Immature natural killer cell (primary cell): ENCODE results near the gene COBL. TPM values are rescaled to one million over a fixed set of nuclear protein-coding genes. Genes with fewer than 3 reads are reported as not detected.
"Not testable (repeated sequence)": the region's sequence is repeated elsewhere in the genome, so short reads cannot be mapped to it uniquely, and the experiment has no call there.

Source experiments
- DNase-seq, 3 donors: peaks; one replicate each; pipeline ENCODE4 v3.0.0; 2022; ENCODE audit warnings: mixed read lengths in 1 of 3
- H3K27ac Mint-ChIP-seq, 6 donors: one replicate each; pipeline ENCODE4 v1.8.0; 2020; ENCODE audit warnings: mixed read lengths in 6 of 6, mild to moderate bottlenecking in 5 of 6, inconsistent platforms in 4 of 6, moderate library complexity in 3 of 6
- H3K27me3 Mint-ChIP-seq, 3 donors: one replicate each; pipeline ENCODE4 v1.8.0; 2020 to 2021; ENCODE audit warnings: low read depth in 3 of 3, mild to moderate bottlenecking in 3 of 3, mixed read lengths in 3 of 3, moderate library complexity in 3 of 3, inconsistent platforms in 1 of 3
- H3K36me3 Mint-ChIP-seq, 3 donors: one replicate each; pipeline ENCODE4 v1.8.0; 2020; ENCODE audit warnings: mixed read lengths in 3 of 3, inconsistent platforms in 2 of 3, mild to moderate bottlenecking in 2 of 3
- H3K4me1 Mint-ChIP-seq, 2 donors: one replicate each; pipeline ENCODE4 v1.8.0; 2020; ENCODE audit warnings: inconsistent platforms in 2 of 2, mild to moderate bottlenecking in 2 of 2, mixed read lengths in 2 of 2, moderate library complexity in 1 of 2
- H3K4me3 Mint-ChIP-seq, 5 donors: one replicate each; pipeline ENCODE4 v1.8.0; 2020; ENCODE audit warnings: mild to moderate bottlenecking in 5 of 5, mixed read lengths in 5 of 5, inconsistent platforms in 3 of 5, moderate library complexity in 3 of 5
- H3K9me3 Mint-ChIP-seq, 6 donors: one replicate each; pipeline ENCODE4 v1.8.0; 2020; ENCODE audit warnings: mild to moderate bottlenecking in 6 of 6, mixed read lengths in 6 of 6, inconsistent platforms in 4 of 6, moderate library complexity in 3 of 6
- polyA plus RNA-seq, 3 donors: library from polyadenylated mRNA; unstranded; fragments of 300-500 nt; fragmentation: Illumina TruSeq; gene quantifications; one replicate each; pipeline ENCODE4 v1.2.3, GENCODE V29; 2021

COBL gene
- polyA plus RNA-seq, 3 donors from 2014 or later, result not detected

GRCh38 chr7:51210766-51211165 lies 105.8 kb downstream of the COBL start:
- no peak overlapping the region for H3K27ac Mint-ChIP-seq
- H3K9me3 Mint-ChIP-seq, result no peaks in the 10 kb centered on the region
- no peaks in the 10 kb centered on the region for H3K36me3 Mint-ChIP-seq
- DNase-seq, result no peak
- peaks cover 0 to 2% (median 1%) of the 10 kb centered on the region in 3 donors for H3K27me3 Mint-ChIP-seq
- no peak overlapping the region for H3K4me3 Mint-ChIP-seq
- peaks cover 22 to 24% of the 10 kb centered on the region in 2 donors for H3K4me1 Mint-ChIP-seq

DNA sequence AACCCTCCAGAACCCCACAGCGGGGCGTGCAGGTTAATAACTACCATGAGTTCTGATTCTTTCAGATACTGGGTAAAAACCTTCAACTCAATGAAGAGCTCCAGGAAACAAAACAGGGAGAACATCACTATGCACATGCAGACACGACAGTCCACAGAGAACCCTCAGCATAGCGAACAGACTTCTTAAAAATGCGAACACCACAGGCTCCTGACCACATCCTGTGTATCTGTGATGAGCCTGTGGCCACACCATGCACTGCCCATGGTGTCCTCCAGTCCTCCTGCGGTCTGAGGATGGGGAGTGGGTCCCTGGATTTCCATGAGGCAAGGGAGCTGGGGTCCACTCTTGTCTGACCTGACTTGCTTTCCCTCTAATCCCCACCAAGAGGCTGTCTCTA lies 107.2 kb downstream of the COBL start:
- peaks cover 0 to 3% (median 2%) of the 10 kb centered on the region in 3 donors for H3K27me3 Mint-ChIP-seq
- no peaks in the 10 kb centered on the region for H3K9me3 Mint-ChIP-seq
- peak; percentile 21 to 36 (median 26) for DNase-seq
- H3K27ac Mint-ChIP-seq, result peak overlapping the region in 3 of 6 donors; percentile 11 to 65 (median 27)
- H3K4me1 Mint-ChIP-seq, result peaks cover 22 to 24% of the 10 kb centered on the region in 2 donors
- no peaks in the 10 kb centered on the region for H3K36me3 Mint-ChIP-seq
- peak overlapping the region in 4 of 5 donors; percentile 0 to 55 (median 50) for H3K4me3 Mint-ChIP-seq

GRCh38 chr7:51208125-51208524 lies 108.5 kb downstream of the COBL start:
- DNase-seq, H3K36me3 Mint-ChIP-seq, H3K27ac Mint-ChIP-seq, H3K27me3 Mint-ChIP-seq, H3K4me3 Mint-ChIP-seq, H3K9me3 Mint-ChIP-seq: not testable (repeated sequence)
- peaks cover 13 to 17% of the 10 kb centered on the region in 2 donors for H3K4me1 Mint-ChIP-seq

- Mint-ChIP-seq H3K4me1 (no peaks in the 10 kb centered on the region), H3K27me3 (peaks cover 3 to 19% (median 8%) of the 10 kb centered on the region in 3 donors), H3K36me3 (no peaks in the 10 kb centered on the region), H3K4me3 (no peak overlapping the region), H3K27ac (no peak overlapping the region), H3K9me3 (peaks cover 0 to 13% (median 2%) of the 10 kb centered on the region in 6 donors)
- DNase-seq, result no peak
Observed at GRCh38 chr7:51198654-51199053, 118.0 kb downstream of the COBL start.

- DNase-seq, result no peak
- peaks cover 0 to 2% (median 0%) of the 10 kb centered on the region in 3 donors for H3K27me3 Mint-ChIP-seq
- H3K4me3 Mint-ChIP-seq, result no peak overlapping the region
- H3K36me3 Mint-ChIP-seq, result no peaks in the 10 kb centered on the region
- no peaks in the 10 kb centered on the region for H3K4me1 Mint-ChIP-seq
- H3K9me3 Mint-ChIP-seq, result no peaks in the 10 kb centered on the region
- H3K27ac Mint-ChIP-seq, result no peak overlapping the region
Observed at GRCh38 chr7:51190969-51191368, 125.6 kb downstream of the COBL start.

- DNase-seq, result no peak
- Mint-ChIP-seq H3K4me1 (no peaks in the 10 kb centered on the region), H3K36me3 (no peaks in the 10 kb centered on the region), H3K4me3 (no peak overlapping the region), H3K27me3 (peaks cover 0 to 4% (median 0%) of the 10 kb centered on the region in 3 donors), H3K9me3 (no peaks in the 10 kb centered on the region), H3K27ac (no peak overlapping the region)
Observed at GRCh38 chr7:51189777-51190176, 126.8 kb downstream of the COBL start.

GRCh38 chr7:51188987-51189386 lies 127.6 kb downstream of the COBL start:
- no peak overlapping the region for H3K4me3 Mint-ChIP-seq
- H3K27ac Mint-ChIP-seq, result no peak overlapping the region
- peaks cover 0 to 1% (median 0%) of the 10 kb centered on the region in 3 donors for H3K27me3 Mint-ChIP-seq

GRCh38 chr7:51187941-51188340 lies 128.7 kb downstream of the COBL start:
- no peak for DNase-seq
- H3K36me3 Mint-ChIP-seq, result no peaks in the 10 kb centered on the region
- no peak overlapping the region for H3K27ac Mint-ChIP-seq
- no peak overlapping the region for H3K4me3 Mint-ChIP-seq
- peaks cover 0 to 1% (median 0%) of the 10 kb centered on the region in 3 donors for H3K27me3 Mint-ChIP-seq
- no peaks in the 10 kb centered on the region for H3K9me3 Mint-ChIP-seq
- peaks cover 0 to 1% of the 10 kb centered on the region in 2 donors for H3K4me1 Mint-ChIP-seq

More at GRCh38 chr7:51188987-51189386, 127.6 kb downstream of the COBL start:
- H3K36me3 Mint-ChIP-seq, result no peaks in the 10 kb centered on the region
- H3K4me1 Mint-ChIP-seq, result no peaks in the 10 kb centered on the region
- DNase-seq, result no peak
- no peaks in the 10 kb centered on the region for H3K9me3 Mint-ChIP-seq

DNA sequence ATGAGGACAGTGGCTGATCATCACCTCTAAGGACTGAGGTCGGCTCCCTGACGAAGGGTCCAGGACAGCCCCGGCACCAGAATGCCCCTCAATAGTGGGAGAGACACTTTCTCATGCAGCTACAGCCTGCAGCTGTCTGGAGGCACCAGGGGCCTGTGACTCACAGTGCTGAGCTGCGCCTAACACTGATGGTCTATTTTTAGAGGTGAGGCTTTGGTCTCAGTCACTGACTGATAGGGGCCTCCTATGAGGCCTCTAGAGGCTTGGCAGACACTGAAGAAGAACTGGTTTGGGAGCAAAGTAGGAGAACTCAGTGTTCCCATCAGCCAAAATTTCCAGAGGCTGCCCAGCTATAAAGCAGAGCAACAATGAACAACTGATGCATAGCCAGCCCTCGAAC lies 130.1 kb downstream of the COBL start:
- Mint-ChIP-seq H3K4me3 (no peak overlapping the region), H3K4me1 (peaks cover 0 to 5% of the 10 kb centered on the region in 2 donors), H3K36me3 (no peaks in the 10 kb centered on the region), H3K27ac (no peak overlapping the region), H3K27me3 (peaks cover 0 to 5% (median 2%) of the 10 kb centered on the region in 3 donors), H3K9me3 (no peaks in the 10 kb centered on the region)
- no peak for DNase-seq

GRCh38 chr7:51182636-51183166 lies 133.9 kb downstream of the COBL start:
- peak in 1 of 3 donors; percentile 3 for DNase-seq
- Mint-ChIP-seq H3K36me3 (no peaks in the 10 kb centered on the region), H3K27ac (no peak overlapping the region), H3K4me1 (peaks cover 0 to 5% of the 10 kb centered on the region in 2 donors), H3K4me3 (peak overlapping the region in 1 of 5 donors; percentile 4), H3K9me3 (no peaks in the 10 kb centered on the region), H3K27me3 (peaks cover 4 to 5% (median 4%) of the 10 kb centered on the region in 3 donors)

DNA sequence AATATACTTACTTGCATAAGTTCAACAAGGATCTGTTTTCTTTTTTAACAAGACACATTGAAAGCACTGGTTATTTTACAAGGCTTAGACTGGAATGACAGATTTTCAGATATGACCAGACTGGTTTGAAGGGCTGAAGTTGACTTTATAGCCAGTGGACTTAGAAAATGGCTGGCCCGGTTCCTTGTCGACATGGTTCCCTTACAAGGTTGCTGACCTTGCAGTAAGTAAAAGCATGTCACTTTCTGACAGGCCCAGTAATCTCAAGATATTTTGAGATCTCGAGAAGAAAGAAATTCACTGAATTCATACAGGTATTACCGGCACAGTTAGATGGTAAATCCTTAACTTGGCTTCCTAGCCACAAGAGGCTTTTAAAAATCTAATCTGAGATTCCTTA lies 136.5 kb downstream of the COBL start:
- Mint-ChIP-seq H3K27me3 (peaks cover 5 to 10% (median 7%) of the 10 kb centered on the region in 3 donors), H3K9me3 (no peaks in the 10 kb centered on the region), H3K36me3 (no peaks in the 10 kb centered on the region), H3K4me3 (no peak overlapping the region), H3K27ac (no peak overlapping the region), H3K4me1 (peaks cover 0 to 5% of the 10 kb centered on the region in 2 donors)
- no peak for DNase-seq

GRCh38 chr7:51175992-51176388 lies 140.6 kb downstream of the COBL start:
- Mint-ChIP-seq H3K4me3 (no peak overlapping the region), H3K4me1 (no peaks in the 10 kb centered on the region), H3K27me3 (peaks cover 0 to 16% (median 10%) of the 10 kb centered on the region in 3 donors), H3K36me3 (no peaks in the 10 kb centered on the region), H3K9me3 (no peaks in the 10 kb centered on the region), H3K27ac (no peak overlapping the region)
- no peak for DNase-seq

DNA sequence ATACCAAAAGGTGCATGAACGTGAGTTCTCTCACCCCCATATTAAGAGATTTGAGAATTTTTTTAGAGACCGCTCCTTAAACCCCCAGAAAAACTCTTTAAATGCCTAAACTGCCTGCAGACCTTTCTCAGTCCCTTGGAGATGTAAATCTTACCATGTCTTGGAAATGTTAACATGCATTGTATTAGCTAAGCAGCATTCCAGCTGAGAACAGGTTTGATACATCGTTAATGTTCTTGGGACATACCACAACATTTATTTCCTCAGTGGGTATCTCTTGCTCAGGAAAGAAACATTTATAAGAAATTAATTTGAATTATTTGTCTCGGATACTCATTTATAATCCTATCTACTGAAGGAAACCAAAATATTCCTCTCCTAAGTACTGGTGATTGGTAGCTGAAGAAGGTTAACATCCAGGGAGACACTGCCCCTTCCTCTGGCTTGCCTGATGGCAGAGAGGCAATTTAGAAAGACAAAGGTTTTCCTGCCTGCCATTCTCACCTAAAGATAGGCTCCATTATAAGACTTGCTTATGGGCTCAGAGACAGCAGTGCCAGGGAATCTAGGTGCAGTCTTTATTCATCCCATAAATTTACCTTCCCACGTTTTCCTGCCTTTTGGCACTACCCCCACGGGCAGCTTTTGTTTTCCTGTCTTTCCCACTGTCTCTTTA lies 141.2 kb downstream of the COBL start:
- DNase-seq, result no peak
- Mint-ChIP-seq H3K4me1 (no peaks in the 10 kb centered on the region), H3K9me3 (no peaks in the 10 kb centered on the region), H3K27ac (no peak overlapping the region), H3K36me3 (no peaks in the 10 kb centered on the region), H3K4me3 (no peak overlapping the region), H3K27me3 (peaks cover 0 to 16% (median 10%) of the 10 kb centered on the region in 3 donors)

DNA sequence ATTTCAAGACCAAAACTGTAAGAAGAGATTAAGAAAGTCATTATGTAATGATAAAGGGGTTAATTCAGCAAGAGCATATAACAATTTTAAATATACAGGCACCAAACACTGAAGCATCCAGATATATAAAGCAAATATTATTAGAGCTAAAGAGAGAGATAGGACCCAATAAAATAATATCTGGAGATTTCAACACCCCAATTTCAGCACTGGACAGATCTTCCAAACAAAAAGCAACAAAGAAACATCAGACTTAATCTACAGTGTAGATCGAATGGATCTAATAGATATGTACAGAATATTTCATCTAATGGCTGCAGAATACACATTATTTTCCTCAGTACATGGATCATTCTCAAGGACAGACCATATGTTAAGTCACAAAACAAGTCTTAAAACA lies 151.3 kb downstream of the COBL start:
- Mint-ChIP-seq H3K27me3 (peaks cover 2 to 8% (median 5%) of the 10 kb centered on the region in 3 donors), H3K4me3 (no peak overlapping the region), H3K4me1 (no peaks in the 10 kb centered on the region), H3K36me3 (no peaks in the 10 kb centered on the region), H3K9me3 (no peaks in the 10 kb centered on the region), H3K27ac (no peak overlapping the region)
- DNase-seq, result no peak
